Measurements from ENCODE around the gene VIM.

VIM gene

DNA sequence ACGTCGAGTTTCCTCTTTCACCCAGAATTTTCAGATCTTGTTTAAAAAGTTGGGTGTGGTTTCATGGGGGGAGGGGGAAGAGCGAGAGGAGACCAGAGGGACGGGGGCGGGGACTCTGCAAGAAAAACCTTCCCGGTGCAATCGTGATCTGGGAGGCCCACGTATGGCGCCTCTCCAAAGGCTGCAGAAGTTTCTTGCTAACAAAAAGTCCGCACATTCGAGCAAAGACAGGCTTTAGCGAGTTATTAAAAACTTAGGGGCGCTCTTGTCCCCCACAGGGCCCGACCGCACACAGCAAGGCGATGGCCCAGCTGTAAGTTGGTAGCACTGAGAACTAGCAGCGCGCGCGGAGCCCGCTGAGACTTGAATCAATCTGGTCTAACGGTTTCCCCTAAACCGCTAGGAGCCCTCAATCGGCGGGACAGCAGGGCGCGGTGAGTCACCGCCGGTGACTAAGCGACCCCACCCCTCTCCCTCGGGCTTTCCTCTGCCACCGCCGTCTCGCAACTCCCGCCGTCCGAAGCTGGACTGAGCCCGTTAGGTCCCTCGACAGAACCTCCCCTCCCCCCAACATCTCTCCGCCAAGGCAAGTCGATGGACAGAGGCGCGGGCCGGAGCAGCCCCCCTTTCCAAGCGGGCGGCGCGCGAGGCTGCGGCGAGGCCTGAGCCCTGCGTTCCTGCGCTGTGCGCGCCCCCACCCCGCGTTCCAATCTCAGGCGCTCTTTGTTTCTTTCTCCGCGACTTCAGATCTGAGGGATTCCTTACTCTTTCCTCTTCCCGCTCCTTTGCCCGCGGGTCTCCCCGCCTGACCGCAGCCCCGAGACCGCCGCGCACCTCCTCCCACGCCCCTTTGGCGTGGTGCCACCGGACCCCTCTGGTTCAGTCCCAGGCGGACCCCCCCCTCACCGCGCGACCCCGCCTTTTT lies at the start of gene VIM:
VIM (plus strand) TSS at position 151 of the 925 bp plus-strand sequence. CDS start 1,182 bp downstream, outside the sequence.
- peak; percentile 74 to 75 for DNase-seq

DNA sequence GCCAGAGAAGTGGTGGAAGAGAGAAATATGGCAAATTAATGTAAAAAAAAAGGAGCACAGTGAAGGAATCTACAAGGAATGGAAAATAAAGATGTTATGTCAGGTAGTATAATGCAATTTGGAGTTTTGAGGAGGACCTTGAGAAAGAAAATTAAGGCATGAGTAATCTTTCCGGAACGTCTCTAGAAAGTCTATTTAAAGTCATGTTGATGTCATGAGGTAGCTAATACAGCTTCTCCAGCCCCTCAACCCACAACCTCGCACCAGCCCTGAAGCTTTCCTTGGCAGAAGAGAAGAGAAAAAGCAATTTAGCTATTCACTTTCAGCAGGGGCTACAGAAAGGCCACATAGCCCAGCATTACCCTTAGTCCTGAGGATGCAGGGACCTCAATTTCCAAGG lies 49.0 kb upstream of the VIM start:
- DNase-seq = no peak

DNA sequence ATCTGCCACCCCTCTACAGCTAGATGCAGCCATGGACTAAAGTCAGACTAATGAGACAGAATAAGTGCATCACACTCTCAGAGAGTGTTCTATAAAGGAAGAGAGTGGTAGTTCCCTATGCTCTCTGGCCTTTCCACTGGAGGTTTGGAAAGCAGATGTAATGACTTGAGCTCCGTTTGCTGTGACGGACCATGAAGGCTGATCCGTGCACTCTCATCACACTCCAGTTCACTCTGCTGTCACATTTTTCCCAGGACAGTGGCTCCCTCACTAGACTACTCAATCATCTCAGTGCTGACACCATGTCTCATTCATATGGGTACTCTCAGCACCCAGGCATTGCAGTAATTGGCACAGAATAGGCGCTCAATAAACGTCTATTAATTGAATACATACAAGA lies 46.9 kb upstream of the VIM start:
- no peak for DNase-seq

DNA sequence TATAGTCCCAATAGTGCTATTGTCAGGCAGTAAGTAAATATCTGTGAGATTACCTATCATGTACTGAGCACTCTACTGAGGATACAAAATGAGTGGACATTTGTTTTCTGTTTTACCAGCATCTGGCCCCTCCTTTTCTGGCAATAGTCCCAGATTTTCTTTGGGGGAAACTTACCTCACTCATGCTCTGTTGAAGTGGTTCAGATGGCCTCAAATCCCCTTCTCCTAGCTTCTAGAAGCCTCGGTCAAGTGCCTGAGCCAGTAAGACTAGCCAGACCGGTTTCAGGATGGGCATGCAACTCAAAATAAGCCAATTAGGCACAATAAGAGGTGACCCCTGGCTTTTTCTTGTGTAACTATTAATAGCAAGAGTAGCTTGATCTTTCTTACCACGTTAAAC lies 46.3 kb upstream of the VIM start:
- no peak for DNase-seq

DNA sequence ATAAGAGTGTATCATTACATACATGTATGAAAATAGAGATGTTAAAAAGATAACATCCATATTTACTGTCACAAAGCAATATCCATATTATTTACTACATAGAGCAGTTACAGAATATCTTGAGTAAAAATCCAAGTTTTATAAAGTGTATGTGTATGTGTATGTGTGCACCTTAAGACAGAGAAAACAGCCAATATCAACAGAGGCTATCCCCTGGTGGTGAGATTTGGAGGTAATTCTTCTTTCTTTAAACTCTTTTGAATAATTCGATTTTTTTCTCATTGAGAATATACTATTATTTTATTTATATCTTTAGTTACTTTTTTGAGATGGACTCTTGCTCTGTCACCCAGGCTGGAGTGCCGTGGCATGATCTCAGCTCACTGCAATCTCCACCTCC lies 44.9 kb upstream of the VIM start:
- no peak for DNase-seq

DNA sequence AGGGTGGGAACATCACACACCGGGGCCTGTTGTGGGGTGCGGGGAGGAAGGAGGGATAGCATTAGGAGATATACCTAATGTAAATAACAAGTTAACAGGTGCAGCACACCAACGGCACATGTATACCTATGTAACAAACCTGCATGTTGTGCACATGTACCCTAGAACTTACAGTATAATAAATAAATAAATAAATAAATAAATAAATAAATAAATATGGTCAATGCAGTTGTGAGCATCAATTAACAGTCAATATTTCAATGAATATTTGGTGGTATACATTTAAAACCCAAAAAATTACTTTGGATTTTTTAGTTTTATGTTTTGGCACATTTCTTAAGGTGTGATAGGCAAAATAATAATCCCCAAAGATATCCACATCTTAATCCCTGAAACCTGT lies 42.2 kb upstream of the VIM start:
- DNase-seq = no peak

DNA sequence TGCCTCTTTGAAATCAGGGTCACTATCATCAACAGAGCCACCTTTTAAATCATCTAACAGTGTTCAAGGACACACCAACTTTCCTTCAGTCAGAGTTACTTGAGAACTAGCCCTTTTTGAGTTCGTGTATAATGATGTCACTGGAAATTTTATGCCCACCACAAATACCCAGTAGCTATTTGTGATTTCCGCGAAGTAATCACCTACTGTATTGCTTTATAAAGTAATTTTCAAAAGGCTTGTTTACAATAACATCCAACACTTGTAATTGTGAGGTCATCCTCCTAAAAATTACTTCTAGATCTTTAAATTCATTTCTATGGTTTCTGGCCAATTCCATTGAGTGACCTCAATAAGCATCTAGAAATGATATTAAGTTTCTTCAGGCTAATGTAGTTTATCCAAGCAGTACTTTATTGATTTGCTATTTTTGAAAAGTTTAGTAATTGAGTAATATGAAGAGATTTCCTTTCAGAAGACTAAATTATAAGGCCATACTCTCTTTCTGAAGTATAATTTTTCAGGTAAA lies 39.3 kb upstream of the VIM start:
- no peak for DNase-seq

DNA sequence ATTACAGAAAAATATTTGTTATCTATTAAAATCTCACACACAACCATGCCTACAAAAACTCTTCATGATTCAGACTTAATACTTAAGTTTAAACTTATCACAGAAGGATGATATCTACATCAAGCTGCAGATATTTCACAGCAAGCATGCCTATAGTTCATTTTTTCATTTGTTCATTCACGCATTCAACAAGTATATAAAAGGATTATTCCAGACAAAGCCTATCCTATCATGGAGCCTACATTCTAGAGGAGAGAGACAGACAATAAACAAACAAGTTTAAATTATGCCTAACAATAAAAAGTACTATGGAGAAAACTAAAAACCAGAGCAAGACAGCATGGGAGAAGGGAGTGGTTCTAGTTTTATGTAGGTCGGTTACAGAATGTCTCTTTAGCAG lies 37.4 kb upstream of the VIM start:
- DNase-seq = no peak

DNA sequence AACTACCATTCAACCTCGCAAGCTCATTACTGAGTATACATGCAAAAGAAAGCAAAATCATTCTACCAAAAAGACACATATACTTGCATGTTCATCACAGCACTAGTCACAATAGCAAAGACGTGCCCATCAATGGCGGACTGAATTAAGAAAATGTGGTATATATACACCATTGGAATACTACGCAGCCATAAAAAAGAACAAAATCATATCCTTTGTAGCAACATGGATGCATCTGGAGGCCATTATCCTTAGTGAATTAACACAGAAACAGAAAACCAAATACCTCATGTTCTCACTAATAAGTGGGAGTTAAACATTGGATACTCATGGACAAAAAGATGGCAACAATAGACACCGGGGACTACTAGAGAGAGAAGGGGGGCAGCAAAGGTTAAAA lies 33.0 kb upstream of the VIM start:
- DNase-seq = no peak

DNA sequence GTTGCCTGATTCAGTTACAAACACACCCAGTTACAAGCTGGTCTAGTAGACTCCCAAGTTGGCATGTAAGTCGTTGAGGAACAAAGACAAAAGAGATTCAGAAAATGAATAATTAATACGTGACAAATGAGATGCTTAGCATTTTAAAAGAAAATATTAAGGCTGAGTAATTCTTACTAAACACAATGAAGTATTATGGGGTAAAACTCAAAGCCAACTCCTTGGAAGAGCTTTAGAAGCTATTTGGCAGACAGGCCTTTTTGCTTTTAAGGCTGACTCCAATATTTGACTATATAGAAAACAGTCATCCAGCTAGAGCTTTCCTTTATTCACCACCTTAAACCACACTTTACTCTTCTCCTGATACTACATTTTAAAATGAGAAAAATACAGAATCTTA lies 32.0 kb upstream of the VIM start:
- no peak for DNase-seq

DNA sequence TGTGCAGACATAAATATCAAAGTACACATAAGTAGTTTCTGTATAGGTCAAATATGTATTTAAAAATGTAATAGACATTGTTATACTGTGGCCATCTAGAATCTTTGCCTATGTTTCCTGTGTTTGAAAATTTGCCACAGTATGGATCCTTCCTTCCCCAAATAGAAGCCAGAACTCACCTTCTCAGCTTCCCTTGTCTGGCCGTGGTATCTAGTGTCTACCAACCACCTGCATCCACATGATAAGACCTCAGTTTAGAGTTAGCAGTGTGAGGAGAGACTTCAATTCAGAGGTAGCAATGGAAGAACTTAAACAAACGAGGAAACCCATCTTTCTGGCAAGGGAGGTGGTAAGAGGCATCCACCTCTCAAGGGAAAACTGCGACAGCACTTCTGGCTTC lies 31.5 kb upstream of the VIM start:
- DNase-seq = no peak

DNA sequence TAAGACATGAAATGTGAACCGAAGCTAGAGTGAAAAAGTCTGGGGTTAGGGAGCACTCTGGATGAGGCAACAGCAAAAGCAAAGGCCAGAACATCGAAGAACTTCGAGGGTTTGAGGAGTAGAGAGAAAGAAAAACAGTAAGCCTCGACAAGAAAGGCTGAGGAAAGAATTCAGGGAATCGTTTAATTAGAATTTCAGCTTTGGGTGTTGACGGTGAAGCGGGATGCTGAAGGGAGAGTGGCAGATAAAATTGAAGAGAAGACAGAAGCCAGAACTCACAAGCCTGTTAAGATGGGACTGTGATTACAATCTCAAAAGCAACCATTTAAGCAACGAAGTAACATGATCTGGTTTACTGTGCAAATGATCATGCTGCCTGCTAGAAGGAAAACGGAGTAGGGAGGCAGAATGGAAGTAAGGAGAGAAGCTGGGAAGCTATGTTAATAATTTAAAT lies 28.7 kb upstream of the VIM start:
- DNase-seq = no peak

DNA sequence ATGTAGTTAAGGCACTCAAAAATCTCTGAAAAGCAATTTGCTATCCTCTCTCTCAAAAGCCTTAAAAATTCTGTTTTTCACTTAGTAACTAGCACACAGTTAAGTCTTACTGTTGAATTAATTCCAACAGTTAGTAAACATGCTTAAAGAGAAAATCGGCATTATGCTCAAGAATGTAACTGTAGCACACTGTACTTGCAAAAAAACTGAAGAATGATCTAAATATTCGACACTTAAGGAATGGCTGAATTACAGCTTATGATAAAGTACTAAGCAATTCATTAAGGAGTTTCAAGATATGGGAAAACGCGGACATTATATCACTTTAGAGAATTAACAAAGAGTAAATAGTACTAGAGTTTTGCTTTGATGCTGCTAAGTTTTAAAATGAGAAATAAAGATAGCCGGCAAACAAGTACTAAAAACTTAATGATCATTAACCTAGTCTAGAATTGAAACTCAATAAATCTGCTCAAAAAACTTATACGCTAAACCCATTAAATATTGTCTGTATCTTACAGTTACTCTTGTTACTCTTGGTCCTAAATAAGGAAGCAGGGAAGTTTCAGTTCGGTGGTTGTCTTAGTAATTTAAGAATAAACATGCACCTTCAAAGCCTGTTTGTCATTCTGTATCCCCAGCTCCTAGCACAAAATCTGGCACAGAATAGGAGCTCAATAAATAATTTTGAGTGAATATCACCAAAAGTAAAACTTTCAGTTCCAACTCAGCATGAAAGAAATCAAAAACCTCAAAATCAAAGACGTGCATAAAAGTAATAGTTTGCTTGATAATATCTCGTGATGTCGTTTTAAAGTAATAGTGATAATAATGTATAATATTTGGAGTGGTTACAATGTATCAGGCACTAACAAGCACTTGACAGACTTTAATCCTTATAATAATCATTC lies 27.8 kb upstream of the VIM start:
- DNase-seq = no peak

DNA sequence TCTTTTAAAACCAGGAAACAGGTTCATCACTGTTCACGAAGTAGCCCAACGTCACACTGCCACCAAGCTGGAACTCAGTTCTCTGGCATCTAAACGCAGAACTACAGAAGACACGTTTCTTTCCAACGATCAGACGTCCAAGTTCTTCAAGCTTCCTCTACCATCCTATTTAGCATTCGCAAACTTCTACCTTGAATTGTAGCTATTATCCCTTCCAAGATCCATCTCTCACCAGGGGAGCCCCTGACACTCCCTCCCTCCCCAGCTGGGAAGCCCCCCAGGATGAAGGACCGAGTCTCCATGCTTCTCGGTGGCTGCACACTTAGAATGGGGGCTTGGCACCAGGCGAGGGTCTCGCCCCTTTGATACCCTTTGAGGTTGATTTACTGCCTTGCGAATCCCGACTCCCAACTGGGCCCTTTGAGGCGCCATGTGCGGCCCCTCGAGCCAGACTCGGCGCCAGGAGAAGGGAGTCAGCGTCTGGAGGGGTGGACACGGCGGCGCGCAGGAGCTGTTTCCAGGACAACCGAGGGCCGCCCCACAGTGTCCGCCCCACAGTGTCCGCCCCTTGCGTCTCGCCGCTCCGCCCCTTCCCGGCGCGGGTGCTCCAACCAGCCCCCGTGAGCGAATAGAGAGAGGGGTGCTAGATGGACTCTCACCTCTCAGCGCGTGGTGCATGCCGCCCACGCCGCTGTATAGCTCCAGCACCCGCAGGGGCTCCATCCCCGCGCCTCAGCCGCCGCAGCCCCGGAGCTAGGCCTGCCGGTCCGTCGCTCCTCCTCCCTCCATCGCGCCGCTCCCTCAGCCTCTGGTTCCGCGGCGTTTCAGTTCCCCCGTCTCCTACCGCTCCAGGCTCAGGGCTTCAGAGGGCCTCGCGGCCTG lies 26.9 kb upstream of the VIM start, which contains the start of gene TRDMT1:
TRDMT1 (minus strand) TSS at position 761 of the 882 bp plus-strand sequence; CDS start at position 723, 38 bp downstream.
- peak; percentile 71 to 76 for DNase-seq

DNA sequence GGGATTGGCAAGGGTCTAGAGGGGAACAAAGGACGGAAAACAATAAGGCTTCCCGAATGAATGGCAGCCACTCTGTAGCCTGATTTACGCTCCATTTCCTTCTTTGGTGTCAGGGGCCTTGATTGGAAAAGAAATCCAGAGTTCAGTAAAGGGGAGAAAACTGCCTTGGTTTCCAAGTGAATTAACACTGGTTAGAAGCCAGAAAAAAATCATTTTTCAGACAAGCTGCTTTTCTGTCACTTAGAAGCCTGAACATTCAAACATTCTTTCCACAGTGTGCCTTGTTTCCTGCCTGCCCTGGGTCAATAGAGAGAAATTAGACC lies 26.3 kb upstream of the VIM start:
- no peak for DNase-seq

DNA sequence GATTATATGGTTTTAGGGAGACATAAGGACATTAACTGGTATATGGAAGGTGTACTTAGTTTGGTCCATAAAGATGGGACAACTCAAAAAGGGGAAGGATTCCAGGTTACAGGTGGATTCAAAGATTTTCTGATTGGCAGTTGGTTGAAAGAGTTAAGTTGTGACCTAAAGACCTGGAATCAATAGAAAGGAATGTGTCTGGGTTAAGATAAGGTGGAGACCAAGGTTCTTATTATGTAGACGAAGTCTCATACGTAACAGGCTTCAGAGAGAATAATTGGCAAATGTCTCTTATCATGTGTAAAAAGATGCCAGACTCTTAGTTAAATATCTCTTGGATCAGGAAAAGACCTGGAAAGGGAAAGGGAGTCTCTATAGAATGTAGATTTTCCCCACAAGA lies 25.5 kb upstream of the VIM start:
- DNase-seq = no peak

DNA sequence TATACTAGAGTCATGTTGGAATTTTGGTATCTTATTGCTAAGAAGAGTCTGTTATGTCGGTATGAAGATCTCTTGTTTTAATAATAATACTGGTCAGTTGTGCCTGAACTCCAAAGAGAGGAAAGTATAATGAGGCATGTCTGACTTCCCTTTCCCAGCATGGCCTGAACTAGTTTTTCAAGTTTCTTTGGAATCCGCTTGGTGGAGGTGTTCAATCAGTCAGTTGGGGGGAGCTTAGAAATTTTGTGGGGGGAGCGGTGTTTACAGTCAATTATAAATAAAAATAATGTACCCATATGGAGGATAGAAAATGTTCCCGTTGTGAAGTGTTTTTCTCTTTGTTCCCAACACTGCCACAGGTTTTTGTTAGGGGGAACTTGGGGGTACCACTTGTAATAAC lies 25.0 kb upstream of the VIM start:
- DNase-seq = no peak

DNA sequence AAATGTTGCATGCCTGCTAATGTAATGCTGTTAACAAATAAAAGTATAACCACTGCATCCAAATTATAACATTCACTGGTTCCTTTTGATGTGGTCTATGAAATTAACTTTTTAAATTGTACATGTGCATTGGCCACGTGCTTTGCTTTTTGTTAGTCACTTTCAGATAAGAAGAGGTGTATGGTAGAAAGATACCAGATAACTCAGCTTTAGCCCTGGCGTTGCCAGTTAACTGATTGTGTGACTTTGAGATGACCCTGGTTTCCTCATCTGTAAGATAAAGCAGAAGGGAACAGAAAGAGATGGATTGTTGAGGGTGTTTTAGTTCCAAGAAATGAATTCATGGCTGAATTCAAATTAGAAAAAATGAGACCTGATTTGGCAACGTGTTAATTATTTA lies 24.6 kb upstream of the VIM start:
- DNase-seq = no peak

DNA sequence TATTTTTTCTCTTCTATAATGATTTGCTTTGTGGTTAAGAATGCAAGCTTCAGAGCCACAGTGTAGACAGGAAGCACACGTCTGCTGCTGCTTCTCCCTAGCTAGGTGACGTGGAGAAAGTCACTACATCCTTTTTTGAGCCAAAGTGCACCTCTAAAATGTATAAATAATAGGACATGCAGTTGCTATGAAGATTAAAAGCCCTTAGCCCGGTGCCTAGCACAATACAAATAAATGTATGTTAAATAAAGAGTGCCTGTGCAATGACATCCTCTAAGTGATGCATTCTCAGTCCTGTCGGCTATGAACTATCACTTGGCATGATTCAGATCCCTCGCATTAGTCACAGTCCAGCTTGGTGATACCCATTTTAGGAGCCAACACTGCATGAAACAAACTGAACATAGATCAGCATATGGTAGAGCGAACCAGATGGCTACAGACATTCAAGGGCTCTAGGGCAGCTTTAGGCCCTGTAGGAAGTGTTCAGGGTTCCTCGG lies 21.8 kb upstream of the VIM start:
- DNase-seq = peak in 1 of 2 donors; percentile 29

DNA sequence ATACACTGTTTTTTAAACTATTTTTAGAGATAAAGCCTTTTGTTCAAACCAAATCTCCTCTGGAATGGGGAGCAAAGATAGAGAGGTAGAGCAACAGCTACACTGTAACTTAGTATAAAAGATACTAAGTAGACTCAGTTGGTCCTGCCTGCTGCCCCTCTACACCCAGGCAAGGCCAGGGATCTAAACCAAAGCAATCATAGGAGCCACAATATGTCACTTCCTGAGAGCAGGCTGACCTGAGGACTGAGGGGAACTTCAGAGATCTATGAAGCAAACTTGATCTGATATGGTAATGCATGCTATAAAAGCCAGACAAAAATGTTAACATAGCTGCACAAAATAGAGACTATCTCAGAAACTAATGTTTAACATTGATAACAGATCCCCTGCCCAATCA lies 19.6 kb upstream of the VIM start:
- no peak for DNase-seq

DNA sequence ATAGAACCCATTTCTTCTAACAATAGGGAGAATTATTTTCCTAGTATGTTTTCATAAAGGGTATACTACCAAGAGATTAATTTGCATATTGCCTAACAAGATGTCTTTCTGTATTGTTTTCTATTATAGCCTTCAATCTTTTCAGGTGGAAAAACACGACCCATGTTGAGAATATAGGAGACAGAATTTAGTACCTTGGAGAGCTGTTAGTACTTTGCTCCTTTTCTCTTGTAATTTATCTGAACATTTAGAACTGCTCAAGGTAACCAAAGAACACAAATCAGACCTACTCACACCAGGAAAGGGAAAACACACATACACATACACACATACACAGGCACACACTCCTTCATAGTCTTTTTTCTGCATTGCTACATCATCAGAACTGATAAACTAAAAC lies 18.7 kb upstream of the VIM start:
- no peak for DNase-seq

DNA sequence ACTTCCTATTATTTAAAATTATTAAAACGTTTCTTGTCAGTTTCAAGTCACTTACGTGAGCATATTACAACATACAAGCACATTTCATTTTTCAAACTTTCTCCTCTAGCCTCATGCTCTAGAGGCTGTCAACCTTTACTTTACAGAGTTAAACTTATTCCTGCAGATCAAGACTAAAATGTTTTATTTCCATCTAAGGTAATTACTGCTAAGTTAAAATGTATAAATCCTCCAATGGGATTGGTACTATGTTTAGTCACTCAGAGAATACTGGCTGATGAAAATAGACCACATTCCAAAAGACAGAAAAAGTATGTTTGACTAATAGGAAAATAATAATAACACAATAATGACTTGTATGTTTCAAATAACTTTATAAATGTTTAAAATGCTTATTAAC lies 18.2 kb upstream of the VIM start:
- no peak for DNase-seq
